Endothelial cell of umbilical vein (primary cell): ENCODE results near the gene TPK1. TPM values are rescaled to one million over a fixed set of nuclear protein-coding genes. Genes with fewer than 3 reads are reported as not detected.

Experiments used
- BruUV-seq: library from RNA; stranded (reverse); fragments of 400-500 nt; replicated peaks from 2 replicates; lab custom pipeline; 2021; lab: Mats Ljungman, UMichigan
- CTCF ChIA-PET: fragments of 300-600, 350-600 bp; sonication (Branson Sonifier 250); formaldehyde crosslinking; loops from one replicate; lab custom pipeline; 2021; ENCODE audit warnings: antibody characterized with exemption, inconsistent platforms; lab: Charles Lee
- POLR2A ChIA-PET: fragments of 300-600, 350-600 bp; sonication (Branson Sonifier 250); formaldehyde crosslinking; loops from one replicate; lab custom pipeline; 2021; ENCODE audit warnings: antibody characterized with exemption, inconsistent platforms; lab: Charles Lee
- DNase-seq: peaks from one replicate; pipeline ENCODE4 v3.0.0-alpha.2; 2011; ENCODE audit warnings: low read depth, low spot score
- FAIRE-seq: peaks from 2 replicates; lab custom pipeline; 2011; peaks lifted over from hg19 to GRCh38; lab: Jason Lieb, UNC
- H2AFZ ChIP-seq: 2 replicates; pipeline ENCODE4 v1.6.0; 2012; ENCODE audit warnings: low read depth, low read length, control low read depth, inconsistent platforms
- H3K27ac ChIP-seq: 2 replicates; pipeline ENCODE4 v1.5.1; 2011; ENCODE audit warnings: low read depth, mild to moderate bottlenecking, control low read depth, low read length, moderate library complexity; ENCODE audit not compliant: insufficient read depth
- H3K27me3 ChIP-seq, 2 experiments: 2 replicates each; pipeline versions ENCODE4 v1.6.0 to v1.6.1; 2011; ENCODE audit warnings: low read length in 2 of 2, mixed read lengths in 1 of 2; ENCODE audit not compliant: control insufficient read depth in 2 of 2, insufficient read depth in 2 of 2
- H3K36me3 ChIP-seq, 2 experiments: 2 replicates in 1 of 2; 3 replicates in 1 of 2; pipeline ENCODE4 v1.5.1; 2011; ENCODE audit warnings: low read length in 2 of 2, mild to moderate bottlenecking in 1 of 2, moderate library complexity in 1 of 2; ENCODE audit not compliant: control insufficient read depth in 2 of 2, insufficient read depth in 2 of 2; ENCODE audit errors: extremely low read depth in 1 of 2
- H3K4me1 ChIP-seq: 3 replicates; pipeline ENCODE4 v1.5.1; 2011; ENCODE audit warnings: mild to moderate bottlenecking, low read length; ENCODE audit not compliant: control insufficient read depth, insufficient read depth; ENCODE audit errors: extremely low read depth
- H3K4me2 ChIP-seq: 2 replicates; pipeline ENCODE4 v1.6.1; 2011; ENCODE audit warnings: low read length, control low read depth, mixed read lengths; ENCODE audit not compliant: insufficient read depth
- H3K4me3 ChIP-seq, 3 experiments: fragments of 200-600 bp in 1 of 3; sonication (generic), shearing (Covaris generic) in 1 of 3; replicated peaks in 1 of 3; 2 replicates each; pipeline ENCODE4 v1.5.1; 2011 to 2016; ENCODE audit warnings: control low read depth in 3 of 3, low read length in 3 of 3, mild to moderate bottlenecking in 2 of 3, inconsistent platforms in 1 of 3, low read depth in 1 of 3, moderate library complexity in 1 of 3; ENCODE audit not compliant: insufficient read depth in 1 of 3
- H3K79me2 ChIP-seq: 2 replicates; pipeline ENCODE4 v1.6.0; 2012; ENCODE audit warnings: low read length, inconsistent platforms; ENCODE audit not compliant: control insufficient read depth, insufficient read depth
- H3K9ac ChIP-seq: replicated peaks from 2 replicates; pipeline ENCODE3; 2011; ENCODE audit warnings: low read length, control low read depth; ENCODE audit not compliant: insufficient read depth; ENCODE audit errors: extremely low read depth
- H3K9me1 ChIP-seq: replicated peaks from 3 replicates; pipeline ENCODE4 v1.6.0; 2011; ENCODE audit warnings: mild to moderate bottlenecking, low read length; ENCODE audit not compliant: control insufficient read depth, insufficient read depth; ENCODE audit errors: extremely low read depth
- H3K9me3 ChIP-seq: replicated peaks from 2 replicates; pipeline ENCODE4 v1.5.1; 2012; ENCODE audit warnings: low read length, inconsistent platforms; ENCODE audit not compliant: control insufficient read depth, insufficient read depth
- H4K20me1 ChIP-seq: replicated peaks from 2 replicates; pipeline ENCODE3; 2011; ENCODE audit warnings: mild to moderate bottlenecking, low read length; ENCODE audit not compliant: control insufficient read depth, insufficient read depth; ENCODE audit errors: extremely low read depth
- EZH2 ChIP-seq: IDR thresholded peaks from 2 replicates; pipeline ENCODE4 v1.6.1; 2012; ENCODE audit warnings: borderline replicate concordance, low read depth, mild to moderate bottlenecking, moderate library complexity, low read length, inconsistent platforms; ENCODE audit not compliant: severe bottlenecking
- FOS ChIP-seq: IDR thresholded peaks from 2 replicates; pipeline ENCODE4 v1.6.1; 2011; ENCODE audit warnings: mild to moderate bottlenecking, low read length, moderate library complexity, borderline replicate concordance; ENCODE audit not compliant: insufficient read depth
- GATA2 ChIP-seq: IDR thresholded peaks from 2 replicates; pipeline ENCODE4 v1.7.0; 2011; ENCODE audit warnings: low read depth, mild to moderate bottlenecking, moderate library complexity, mixed read lengths, low read length; ENCODE audit not compliant: insufficient read length, insufficient read depth
- JUN ChIP-seq: IDR thresholded peaks from 2 replicates; pipeline ENCODE4 v1.6.1; 2011; ENCODE audit warnings: borderline replicate concordance, low read depth; ENCODE audit not compliant: insufficient read length, insufficient read depth
- MYC ChIP-seq: IDR thresholded peaks from one replicate; pipeline ENCODE4 v1.6.1; 2011; ENCODE audit warnings: mild to moderate bottlenecking, low read depth, low read length
- POLR2A ChIP-seq: IDR thresholded peaks from 2 replicates; pipeline ENCODE4 v1.6.1; 2012; ENCODE audit warnings: low read depth, mild to moderate bottlenecking, control low read depth, low read length
- POLR2AphosphoS5 ChIP-seq: IDR thresholded peaks from 2 replicates; pipeline ENCODE4 v1.6.1; 2012; ENCODE audit warnings: low read depth, mild to moderate bottlenecking, control low read depth, low read length, moderate library complexity; ENCODE audit not compliant: insufficient read depth
- dilution Hi-C: fragments of 300-500 bp; cut with MboI; formaldehyde crosslinking; loops from one replicate; pipeline ENCODE4 v1.15.0; 2019; ENCODE audit warnings: low sequenced_read_pairs; ENCODE audit not compliant: extremely low pct_ligation_motif_present
- intact Hi-C: fragments of 100-400 bp; cut with micrococcal nuclease; formaldehyde crosslinking; loops from one replicate; pipeline ENCODE4 v1.10.0; 2022
- polyA plus RNA-seq, 4 experiments: library from polyadenylated mRNA; depleted of rRNA in 3 of 4; stranded (reverse) in 3 of 4; unstranded in 1 of 4; fragments of >200 nt; gene quantifications; 2 replicates each; pipeline versions ENCODE4 v1.2.1 to v1.2.3, GENCODE V29; 2011 to 2012; ENCODE audit warnings: missing spikeins in 1 of 4
- total RNA-seq: library from RNA; stranded (reverse); gene quantifications from 2 replicates; pipeline ENCODE4 v1.2.3, GENCODE V29; 2021
- TF ChIP-seq, protein P1 (sequence below), 2 donors: IDR thresholded peaks; 1 replicate in 1 of 2; 2 replicates in 1 of 2; pipeline ENCODE4 v1.5.1; 2011; ENCODE audit warnings: low read length in 2 of 2, mild to moderate bottlenecking in 2 of 2, moderate library complexity in 2 of 2, control low read depth in 1 of 2, inconsistent platforms in 1 of 2, low read depth in 1 of 2; ENCODE audit not compliant: insufficient read depth in 1 of 2; ENCODE audit errors: extremely low read depth in 1 of 2

Gene TPK1
- total and polyA plus RNA-seq, 2 donors (not counting 3 experiments of a cell fraction or from before 2014, with no cell fraction given): 7.5 to 9.3 TPM

GRCh38 chr7:144531181-144531580 is 304.7 kb downstream of the TPK1 start:
- Histone ChIP-seq H4K20me1 (no peaks in the 10 kb centered on the region), H3K27me3 (no peaks in the 10 kb centered on the region), H3K4me3 (no peak overlapping the region), H3K4me2 (no peak overlapping the region), H3K9ac (no peak overlapping the region), H3K36me3 (no peaks in the 10 kb centered on the region), H2AFZ (no peak overlapping the region), H3K27ac (no peak overlapping the region), H3K9me3 (no peaks in the 10 kb centered on the region), H3K9me1 (no peaks in the 10 kb centered on the region), H3K4me1 (peaks cover 8% of the 10 kb centered on the region), H3K79me2 (no peaks in the 10 kb centered on the region)
- ChIA-PET POLR2A (interaction anchor here (0.7 kb wide), 1 partner anchor 242 kb away, joined by 4 read pairs; no protein-coding TSS in a partner anchor), CTCF (interaction anchor here (1.5 kb wide), 1 partner anchor 177 kb away, joined by 3 read pairs; no protein-coding TSS in a partner anchor)
- intact Hi-C loops: no loop called here
- dilution Hi-C loops: no loop called here
- no peak for FAIRE-seq
- TF ChIP-seq JUN: no peak
- TF ChIP-seq EZH2: no peak
- TF ChIP-seq, protein P1, sequence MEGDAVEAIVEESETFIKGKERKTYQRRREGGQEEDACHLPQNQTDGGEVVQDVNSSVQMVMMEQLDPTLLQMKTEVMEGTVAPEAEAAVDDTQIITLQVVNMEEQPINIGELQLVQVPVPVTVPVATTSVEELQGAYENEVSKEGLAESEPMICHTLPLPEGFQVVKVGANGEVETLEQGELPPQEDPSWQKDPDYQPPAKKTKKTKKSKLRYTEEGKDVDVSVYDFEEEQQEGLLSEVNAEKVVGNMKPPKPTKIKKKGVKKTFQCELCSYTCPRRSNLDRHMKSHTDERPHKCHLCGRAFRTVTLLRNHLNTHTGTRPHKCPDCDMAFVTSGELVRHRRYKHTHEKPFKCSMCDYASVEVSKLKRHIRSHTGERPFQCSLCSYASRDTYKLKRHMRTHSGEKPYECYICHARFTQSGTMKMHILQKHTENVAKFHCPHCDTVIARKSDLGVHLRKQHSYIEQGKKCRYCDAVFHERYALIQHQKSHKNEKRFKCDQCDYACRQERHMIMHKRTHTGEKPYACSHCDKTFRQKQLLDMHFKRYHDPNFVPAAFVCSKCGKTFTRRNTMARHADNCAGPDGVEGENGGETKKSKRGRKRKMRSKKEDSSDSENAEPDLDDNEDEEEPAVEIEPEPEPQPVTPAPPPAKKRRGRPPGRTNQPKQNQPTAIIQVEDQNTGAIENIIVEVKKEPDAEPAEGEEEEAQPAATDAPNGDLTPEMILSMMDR (IDR thresholded peaks at IDR 0.05; ENCODE audit: extremely low read depth in 1 of 2, insufficient read depth in 1 of 2, low read depth in 1 of 2, low read length in 2 of 2): no peak
- no peak for TF ChIP-seq POLR2AphosphoS5
- TF ChIP-seq POLR2A: no peak
- TF ChIP-seq FOS: no peak
- TF ChIP-seq MYC: no peak
- TF ChIP-seq GATA2: no peak
- no peak for DNase-seq
- BruUV-seq: no TSS peak
